Astrocyte (in vitro differentiated cells and primary cell): ENCODE results near the gene ADD1. TPM values are rescaled to one million over a fixed set of nuclear protein-coding genes. Genes with fewer than 3 reads are reported as not detected.

Experiments
- DNase-seq: peaks from one replicate; pipeline ENCODE4 v3.0.0-alpha.2; 2010; ENCODE audit warnings: low read depth
- FAIRE-seq: peaks from 2 replicates; lab custom pipeline; 2011; peaks lifted over from hg19 to GRCh38; lab: Jason Lieb, UNC
- H2AFZ ChIP-seq: 2 replicates; pipeline ENCODE4 v1.6.0; 2012; ENCODE audit warnings: low read depth, low read length, inconsistent platforms
- H3K27ac ChIP-seq: 2 replicates; pipeline ENCODE4 v1.5.1; 2011; ENCODE audit warnings: low read depth, low read length, inconsistent platforms
- H3K27me3 ChIP-seq: 2 replicates; pipeline ENCODE4 v1.6.0; 2011; ENCODE audit warnings: low read length, inconsistent platforms; ENCODE audit not compliant: insufficient read depth
- H3K36me3 ChIP-seq: 2 replicates; pipeline ENCODE4 v1.5.1; 2011; ENCODE audit warnings: low read length, inconsistent platforms; ENCODE audit not compliant: insufficient read depth
- H3K4me1 ChIP-seq: 2 replicates; pipeline ENCODE4 v1.5.1; 2011; ENCODE audit warnings: low read length, inconsistent platforms; ENCODE audit not compliant: insufficient read depth
- H3K4me2 ChIP-seq: 2 replicates; pipeline ENCODE4 v1.6.0; 2012; ENCODE audit warnings: low read length, inconsistent platforms
- H3K4me3 ChIP-seq: 2 replicates; pipeline ENCODE4 v1.5.1; 2011; ENCODE audit warnings: low read depth, mild to moderate bottlenecking, low read length, inconsistent platforms; ENCODE audit not compliant: insufficient read depth
- H3K79me2 ChIP-seq: 2 replicates; pipeline ENCODE4 v1.6.0; 2012; ENCODE audit warnings: mild to moderate bottlenecking, low read length, inconsistent platforms; ENCODE audit not compliant: insufficient read depth
- H3K9ac ChIP-seq: 2 replicates; pipeline ENCODE4 v1.6.0; 2012; ENCODE audit warnings: mild to moderate bottlenecking, low read length, inconsistent platforms
- H3K9me3 ChIP-seq: 2 replicates; pipeline ENCODE4 v1.5.1; 2012; ENCODE audit warnings: low read depth, mild to moderate bottlenecking, low read length, inconsistent platforms; ENCODE audit not compliant: insufficient read depth
- H4K20me1 ChIP-seq: 2 replicates; pipeline ENCODE4 v1.6.0; 2012; ENCODE audit warnings: low read length, inconsistent platforms; ENCODE audit not compliant: insufficient read depth
- H3K27ac Mint-ChIP-seq: one replicate; pipeline ENCODE4 v1.8.0; 2021; ENCODE audit warnings: mild to moderate bottlenecking, mixed read lengths; ENCODE audit not compliant: unreplicated experiment
- H3K27me3 Mint-ChIP-seq: one replicate; pipeline ENCODE4 v1.8.0; 2021; ENCODE audit warnings: low read depth, mixed read lengths; ENCODE audit not compliant: unreplicated experiment
- H3K36me3 Mint-ChIP-seq: one replicate; pipeline ENCODE4 v1.8.0; 2021; ENCODE audit warnings: low read depth, mixed read lengths; ENCODE audit not compliant: unreplicated experiment
- H3K4me1 Mint-ChIP-seq: one replicate; pipeline ENCODE4 v1.8.0; 2021; ENCODE audit warnings: low read depth, mixed read lengths; ENCODE audit not compliant: unreplicated experiment
- H3K4me3 Mint-ChIP-seq: one replicate; pipeline ENCODE4 v1.8.0; 2021; ENCODE audit warnings: mild to moderate bottlenecking, moderate library complexity, mixed read lengths; ENCODE audit not compliant: unreplicated experiment
- H3K9me3 Mint-ChIP-seq: one replicate; pipeline ENCODE4 v1.8.0; 2021; ENCODE audit warnings: mild to moderate bottlenecking, mixed read lengths; ENCODE audit not compliant: unreplicated experiment
- CTCF ChIP-seq: IDR thresholded peaks from 2 replicates; pipeline ENCODE4 v1.5.1; 2011; ENCODE audit warnings: low read depth, mild to moderate bottlenecking, inconsistent platforms, low read length, moderate library complexity; ENCODE audit not compliant: insufficient read depth
- EZH2 ChIP-seq: IDR thresholded peaks from 2 replicates; pipeline ENCODE4 v1.6.1; 2012; ENCODE audit warnings: mild to moderate bottlenecking, low read length, inconsistent platforms; ENCODE audit not compliant: insufficient read depth
- total RNA-seq: library from RNA; stranded (reverse); gene quantifications from 2 replicates; pipeline ENCODE4 v1.2.1, GENCODE V29; 2021

Gene ADD1
- total RNA-seq, 1 donor from 2014 or later, result 280 TPM

GRCh38 chr4:2860391-2861348, 17.0 kb downstream of the ADD1 start:
- no peak for FAIRE-seq
- peak; percentile 56 for DNase-seq
- no peak overlapping the region for H2AFZ ChIP-seq
- no peak overlapping the region for H3K27ac ChIP-seq
- H3K9ac ChIP-seq, result no peak overlapping the region
- H3K4me2 ChIP-seq, result peak overlapping the region; percentile 31
- H3K4me1 Mint-ChIP-seq, result peaks cover 40% of the 10 kb centered on the region
- peaks cover 93% of the 10 kb centered on the region for H4K20me1 ChIP-seq
- H3K4me1 ChIP-seq, result peaks cover 31% of the 10 kb centered on the region
- H3K9me3 ChIP-seq, result no peaks in the 10 kb centered on the region
- H3K27ac Mint-ChIP-seq, result peak overlapping the region; percentile 13
- H3K27me3 Mint-ChIP-seq, result no peaks in the 10 kb centered on the region
- H3K36me3 Mint-ChIP-seq, result no peaks in the 10 kb centered on the region
- H3K36me3 ChIP-seq, result peaks cover 2% of the 10 kb centered on the region
- no peaks in the 10 kb centered on the region for H3K9me3 Mint-ChIP-seq
- H3K79me2 ChIP-seq, result peaks cover 100% of the 10 kb centered on the region
- no peaks in the 10 kb centered on the region for H3K27me3 ChIP-seq
- no peak overlapping the region for H3K4me3 Mint-ChIP-seq
- H3K4me3 ChIP-seq, result no peak overlapping the region
- TF ChIP-seq EZH2 (no peak), CTCF (no peak)

GRCh38 chr4:2861631-2862436, 18.2 kb downstream of the ADD1 start:
- H3K4me2 ChIP-seq, result peak overlapping the region; percentile 2
- Mint-ChIP-seq H3K27ac (peak overlapping the region; percentile 35), H3K36me3 (peaks cover 3% of the 10 kb centered on the region), H3K9me3 (no peaks in the 10 kb centered on the region), H3K4me3 (peak overlapping the region; percentile 42), H3K4me1 (peaks cover 43% of the 10 kb centered on the region), H3K27me3 (no peaks in the 10 kb centered on the region)
- no peaks in the 10 kb centered on the region for H3K27me3 ChIP-seq
- FAIRE-seq (no peak), DNase-seq (no peak)
- H3K4me3 ChIP-seq, result no peak overlapping the region
- no peak overlapping the region for H3K9ac ChIP-seq
- no peak overlapping the region for H3K27ac ChIP-seq
- peaks cover 95% of the 10 kb centered on the region for H4K20me1 ChIP-seq
- no peaks in the 10 kb centered on the region for H3K9me3 ChIP-seq
- H3K4me1 ChIP-seq, result peaks cover 34% of the 10 kb centered on the region
- TF ChIP-seq EZH2 (no peak), CTCF (no peak)
- peaks cover 2% of the 10 kb centered on the region for H3K36me3 ChIP-seq
- no peak overlapping the region for H2AFZ ChIP-seq
- H3K79me2 ChIP-seq, result peaks cover 100% of the 10 kb centered on the region
